HepG2 (cell line): Measurements from ENCODE around the gene TOMM6. TPM values are rescaled to one million over a fixed set of nuclear protein-coding genes. Genes with fewer than 3 reads are reported as not detected.
A peak's percentile ranks its signal among the peaks of the same experiment; 100 is the strongest.

Experiments used
- CC2D1A ChIP-seq: sonication (generic); formaldehyde crosslinking; IDR thresholded peaks from 2 replicates; pipeline ENCODE4 v1.8.1; 2023; ENCODE audit warnings: mild to moderate bottlenecking, missing genetic modification reagents
- ERF ChIP-seq: IDR thresholded peaks from 2 replicates; pipeline ENCODE4 v1.6.1; 2018; ENCODE audit warnings: missing biosample characterization, missing genetic modification reagents
- GTF2F1 ChIP-seq: fragments of 150-350 bp; IDR thresholded peaks from 2 replicates; pipeline ENCODE4 v1.6.1; 2014; ENCODE audit warnings: low read length
- ZFY ChIP-seq: sonication (generic); formaldehyde crosslinking; IDR thresholded peaks from 2 replicates; pipeline ENCODE4 v1.4.0; 2020; ENCODE audit warnings: missing genetic modification reagents
- ZSCAN29 ChIP-seq: sonication (generic); formaldehyde crosslinking; conservative IDR thresholded peaks from 2 replicates; pipeline ENCODE4 v1.4.0; 2020; ENCODE audit warnings: mild to moderate bottlenecking, missing genetic modification reagents
- polyA plus RNA-seq, 8 experiments: library from polyadenylated mRNA; depleted of rRNA in 3 of 8; stranded (reverse) in 7 of 8; unstranded in 1 of 8; fragments of >200 nt; fragmentation: Illumina TruSeq in 4 of 8; extraction: Trizol in 4 of 8; gene quantifications; 2 replicates each; pipeline versions ENCODE4 v1.2.1 to v1.2.3, GENCODE V29; 2011 to 2016; ENCODE audit warnings: low read depth in 4 of 8, missing spikeins in 1 of 8, mixed read lengths in 1 of 8; ENCODE audit not compliant: insufficient read depth in 1 of 8
- total RNA-seq, 5 experiments: library from RNA; depleted of rRNA; stranded (reverse); fragments of >200 nt; fragmentation: Illumina TruSeq; extraction: Trizol; gene quantifications; 2 replicates each; pipeline ENCODE4 v1.2.3, GENCODE V29; 2016; ENCODE audit warnings: low read depth in 1 of 5
- TF ChIP-seq, protein P1 (sequence below): sonication (generic); formaldehyde crosslinking; IDR thresholded peaks from 2 replicates; pipeline ENCODE4 v1.5.1; 2020; ENCODE audit warnings: mild to moderate bottlenecking, missing genetic modification reagents, borderline replicate concordance
- TF ChIP-seq, protein P2 (sequence below): sonication (generic); formaldehyde crosslinking; IDR thresholded peaks from 2 replicates; pipeline ENCODE4 v1.4.0; 2020; ENCODE audit warnings: missing genetic modification reagents, borderline replicate concordance
- TF ChIP-seq, protein P3 (sequence below): sonication (generic); formaldehyde crosslinking; IDR thresholded peaks from 2 replicates; pipeline ENCODE4 v1.5.0; 2020; ENCODE audit warnings: mild to moderate bottlenecking, missing genetic modification reagents, borderline replicate concordance

TOMM6 gene
- total and polyA plus RNA-seq, 2 of the 13 experiments (the other 11 are each of a cell fraction or from before 2014, with no cell fraction given): 320 to 321 TPM

DNA sequence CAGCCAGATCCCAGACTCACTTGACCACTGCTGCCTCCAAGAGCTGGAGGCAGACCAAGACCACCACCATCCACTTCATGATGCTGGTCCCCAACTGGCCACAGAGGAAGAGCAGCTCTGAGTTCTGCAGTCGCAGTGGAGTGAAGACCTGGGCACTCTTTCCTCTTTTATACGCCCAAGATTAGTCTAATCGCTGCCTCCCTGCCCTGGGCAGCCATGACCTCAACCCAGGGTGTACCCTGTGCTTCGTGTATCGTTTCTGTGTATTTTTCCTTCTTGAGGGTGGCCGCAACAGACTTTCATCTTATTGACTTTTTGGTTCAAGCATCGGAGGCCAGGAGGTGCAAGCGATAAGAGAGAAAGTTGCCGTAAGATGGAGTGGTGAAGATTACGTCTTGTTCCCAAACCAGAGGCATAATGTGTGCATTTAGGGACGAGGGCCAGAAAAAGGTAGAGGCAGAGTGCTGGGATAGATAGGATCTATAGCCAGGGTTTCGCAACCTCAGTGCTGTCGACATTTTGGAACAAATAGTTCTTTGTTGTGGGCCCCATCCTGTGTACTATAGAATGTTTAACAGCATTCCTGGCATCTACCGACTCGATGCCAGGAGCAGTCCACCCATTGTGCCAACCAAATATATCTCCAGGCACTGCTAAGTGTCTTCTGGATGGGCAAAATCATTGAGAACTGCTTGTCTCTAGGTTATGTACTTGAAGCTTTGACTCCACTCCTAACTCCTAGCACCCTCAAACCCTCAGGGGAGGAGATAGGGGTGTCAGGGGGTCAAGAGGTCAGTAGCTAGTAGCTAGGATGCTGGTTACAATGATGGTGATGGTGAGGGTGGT is 40.0 kb upstream of the TOMM6 start, which contains the start of gene PGC (continued):
- TF ChIP-seq ERF (CRISPR knock-in tag): peak; percentile 38
- TF ChIP-seq, protein P1, sequence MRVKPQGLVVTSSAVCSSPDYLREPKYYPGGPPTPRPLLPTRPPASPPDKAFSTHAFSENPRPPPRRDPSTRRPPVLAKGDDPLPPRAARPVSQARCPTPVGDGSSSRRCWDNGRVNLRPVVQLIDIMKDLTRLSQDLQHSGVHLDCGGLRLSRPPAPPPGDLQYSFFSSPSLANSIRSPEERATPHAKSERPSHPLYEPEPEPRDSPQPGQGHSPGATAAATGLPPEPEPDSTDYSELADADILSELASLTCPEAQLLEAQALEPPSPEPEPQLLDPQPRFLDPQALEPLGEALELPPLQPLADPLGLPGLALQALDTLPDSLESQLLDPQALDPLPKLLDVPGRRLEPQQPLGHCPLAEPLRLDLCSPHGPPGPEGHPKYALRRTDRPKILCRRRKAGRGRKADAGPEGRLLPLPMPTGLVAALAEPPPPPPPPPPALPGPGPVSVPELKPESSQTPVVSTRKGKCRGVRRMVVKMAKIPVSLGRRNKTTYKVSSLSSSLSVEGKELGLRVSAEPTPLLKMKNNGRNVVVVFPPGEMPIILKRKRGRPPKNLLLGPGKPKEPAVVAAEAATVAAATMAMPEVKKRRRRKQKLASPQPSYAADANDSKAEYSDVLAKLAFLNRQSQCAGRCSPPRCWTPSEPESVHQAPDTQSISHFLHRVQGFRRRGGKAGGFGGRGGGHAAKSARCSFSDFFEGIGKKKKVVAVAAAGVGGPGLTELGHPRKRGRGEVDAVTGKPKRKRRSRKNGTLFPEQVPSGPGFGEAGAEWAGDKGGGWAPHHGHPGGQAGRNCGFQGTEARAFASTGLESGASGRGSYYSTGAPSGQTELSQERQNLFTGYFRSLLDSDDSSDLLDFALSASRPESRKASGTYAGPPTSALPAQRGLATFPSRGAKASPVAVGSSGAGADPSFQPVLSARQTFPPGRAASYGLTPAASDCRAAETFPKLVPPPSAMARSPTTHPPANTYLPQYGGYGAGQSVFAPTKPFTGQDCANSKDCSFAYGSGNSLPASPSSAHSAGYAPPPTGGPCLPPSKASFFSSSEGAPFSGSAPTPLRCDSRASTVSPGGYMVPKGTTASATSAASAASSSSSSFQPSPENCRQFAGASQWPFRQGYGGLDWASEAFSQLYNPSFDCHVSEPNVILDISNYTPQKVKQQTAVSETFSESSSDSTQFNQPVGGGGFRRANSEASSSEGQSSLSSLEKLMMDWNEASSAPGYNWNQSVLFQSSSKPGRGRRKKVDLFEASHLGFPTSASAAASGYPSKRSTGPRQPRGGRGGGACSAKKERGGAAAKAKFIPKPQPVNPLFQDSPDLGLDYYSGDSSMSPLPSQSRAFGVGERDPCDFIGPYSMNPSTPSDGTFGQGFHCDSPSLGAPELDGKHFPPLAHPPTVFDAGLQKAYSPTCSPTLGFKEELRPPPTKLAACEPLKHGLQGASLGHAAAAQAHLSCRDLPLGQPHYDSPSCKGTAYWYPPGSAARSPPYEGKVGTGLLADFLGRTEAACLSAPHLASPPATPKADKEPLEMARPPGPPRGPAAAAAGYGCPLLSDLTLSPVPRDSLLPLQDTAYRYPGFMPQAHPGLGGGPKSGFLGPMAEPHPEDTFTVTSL: peak; percentile 91
- TF ChIP-seq, protein P2, sequence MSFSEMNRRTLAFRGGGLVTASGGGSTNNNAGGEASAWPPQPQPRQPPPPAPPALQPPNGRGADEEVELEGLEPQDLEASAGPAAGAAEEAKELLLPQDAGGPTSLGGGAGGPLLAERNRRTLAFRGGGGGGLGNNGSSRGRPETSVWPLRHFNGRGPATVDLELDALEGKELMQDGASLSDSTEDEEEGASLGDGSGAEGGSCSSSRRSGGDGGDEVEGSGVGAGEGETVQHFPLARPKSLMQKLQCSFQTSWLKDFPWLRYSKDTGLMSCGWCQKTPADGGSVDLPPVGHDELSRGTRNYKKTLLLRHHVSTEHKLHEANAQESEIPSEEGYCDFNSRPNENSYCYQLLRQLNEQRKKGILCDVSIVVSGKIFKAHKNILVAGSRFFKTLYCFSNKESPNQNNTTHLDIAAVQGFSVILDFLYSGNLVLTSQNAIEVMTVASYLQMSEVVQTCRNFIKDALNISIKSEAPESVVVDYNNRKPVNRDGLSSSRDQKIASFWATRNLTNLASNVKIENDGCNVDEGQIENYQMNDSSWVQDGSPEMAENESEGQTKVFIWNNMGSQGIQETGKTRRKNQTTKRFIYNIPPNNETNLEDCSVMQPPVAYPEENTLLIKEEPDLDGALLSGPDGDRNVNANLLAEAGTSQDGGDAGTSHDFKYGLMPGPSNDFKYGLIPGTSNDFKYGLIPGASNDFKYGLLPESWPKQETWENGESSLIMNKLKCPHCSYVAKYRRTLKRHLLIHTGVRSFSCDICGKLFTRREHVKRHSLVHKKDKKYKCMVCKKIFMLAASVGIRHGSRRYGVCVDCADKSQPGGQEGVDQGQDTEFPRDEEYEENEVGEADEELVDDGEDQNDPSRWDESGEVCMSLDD (CRISPR knock-in tag): peak; percentile 56; the same call in 1 of the 2 replicates
- TF ChIP-seq, protein P3, sequence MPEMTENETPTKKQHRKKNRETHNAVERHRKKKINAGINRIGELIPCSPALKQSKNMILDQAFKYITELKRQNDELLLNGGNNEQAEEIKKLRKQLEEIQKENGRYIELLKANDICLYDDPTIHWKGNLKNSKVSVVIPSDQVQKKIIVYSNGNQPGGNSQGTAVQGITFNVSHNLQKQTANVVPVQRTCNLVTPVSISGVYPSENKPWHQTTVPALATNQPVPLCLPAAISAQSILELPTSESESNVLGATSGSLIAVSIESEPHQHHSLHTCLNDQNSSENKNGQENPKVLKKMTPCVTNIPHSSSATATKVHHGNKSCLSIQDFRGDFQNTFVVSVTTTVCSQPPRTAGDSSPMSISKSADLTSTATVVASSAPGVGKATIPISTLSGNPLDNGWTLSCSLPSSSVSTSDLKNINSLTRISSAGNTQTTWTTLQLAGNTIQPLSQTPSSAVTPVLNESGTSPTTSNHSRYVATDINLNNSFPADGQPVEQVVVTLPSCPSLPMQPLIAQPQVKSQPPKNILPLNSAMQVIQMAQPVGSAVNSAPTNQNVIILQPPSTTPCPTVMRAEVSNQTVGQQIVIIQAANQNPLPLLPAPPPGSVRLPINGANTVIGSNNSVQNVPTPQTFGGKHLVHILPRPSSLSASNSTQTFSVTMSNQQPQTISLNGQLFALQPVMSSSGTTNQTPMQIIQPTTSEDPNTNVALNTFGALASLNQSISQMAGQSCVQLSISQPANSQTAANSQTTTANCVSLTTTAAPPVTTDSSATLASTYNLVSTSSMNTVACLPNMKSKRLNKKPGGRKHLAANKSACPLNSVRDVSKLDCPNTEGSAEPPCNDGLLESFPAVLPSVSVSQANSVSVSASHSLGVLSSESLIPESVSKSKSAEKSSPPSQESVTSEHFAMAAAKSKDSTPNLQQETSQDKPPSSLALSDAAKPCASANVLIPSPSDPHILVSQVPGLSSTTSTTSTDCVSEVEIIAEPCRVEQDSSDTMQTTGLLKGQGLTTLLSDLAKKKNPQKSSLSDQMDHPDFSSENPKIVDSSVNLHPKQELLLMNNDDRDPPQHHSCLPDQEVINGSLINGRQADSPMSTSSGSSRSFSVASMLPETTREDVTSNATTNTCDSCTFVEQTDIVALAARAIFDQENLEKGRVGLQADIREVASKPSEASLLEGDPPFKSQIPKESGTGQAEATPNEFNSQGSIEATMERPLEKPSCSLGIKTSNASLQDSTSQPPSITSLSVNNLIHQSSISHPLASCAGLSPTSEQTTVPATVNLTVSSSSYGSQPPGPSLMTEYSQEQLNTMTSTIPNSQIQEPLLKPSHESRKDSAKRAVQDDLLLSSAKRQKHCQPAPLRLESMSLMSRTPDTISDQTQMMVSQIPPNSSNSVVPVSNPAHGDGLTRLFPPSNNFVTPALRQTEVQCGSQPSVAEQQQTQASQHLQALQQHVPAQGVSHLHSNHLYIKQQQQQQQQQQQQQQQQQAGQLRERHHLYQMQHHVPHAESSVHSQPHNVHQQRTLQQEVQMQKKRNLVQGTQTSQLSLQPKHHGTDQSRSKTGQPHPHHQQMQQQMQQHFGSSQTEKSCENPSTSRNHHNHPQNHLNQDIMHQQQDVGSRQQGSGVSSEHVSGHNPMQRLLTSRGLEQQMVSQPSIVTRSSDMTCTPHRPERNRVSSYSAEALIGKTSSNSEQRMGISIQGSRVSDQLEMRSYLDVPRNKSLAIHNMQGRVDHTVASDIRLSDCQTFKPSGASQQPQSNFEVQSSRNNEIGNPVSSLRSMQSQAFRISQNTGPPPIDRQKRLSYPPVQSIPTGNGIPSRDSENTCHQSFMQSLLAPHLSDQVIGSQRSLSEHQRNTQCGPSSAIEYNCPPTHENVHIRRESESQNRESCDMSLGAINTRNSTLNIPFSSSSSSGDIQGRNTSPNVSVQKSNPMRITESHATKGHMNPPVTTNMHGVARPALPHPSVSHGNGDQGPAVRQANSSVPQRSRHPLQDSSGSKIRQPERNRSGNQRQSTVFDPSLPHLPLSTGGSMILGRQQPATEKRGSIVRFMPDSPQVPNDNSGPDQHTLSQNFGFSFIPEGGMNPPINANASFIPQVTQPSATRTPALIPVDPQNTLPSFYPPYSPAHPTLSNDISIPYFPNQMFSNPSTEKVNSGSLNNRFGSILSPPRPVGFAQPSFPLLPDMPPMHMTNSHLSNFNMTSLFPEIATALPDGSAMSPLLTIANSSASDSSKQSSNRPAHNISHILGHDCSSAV: no peak
- TF ChIP-seq ZSCAN29 (CRISPR knock-in tag): peak; percentile 92; the same call in 1 of the 2 replicates
- peak; percentile 84; the same call in 1 of the 2 replicates for TF ChIP-seq CC2D1A
- TF ChIP-seq GTF2F1: no peak
- TF ChIP-seq ZFY: peak; percentile 48; the same call in 1 of the 2 replicates
